Measurements from ENCODE around the gene CBLB.

Gene CBLB

GRCh38 chr3:105845488-105845887 is 23.3 kb downstream of the CBLB start:
- DNase-seq = no peak

GRCh38 chr3:105844704-105845103 is 24.1 kb downstream of the CBLB start:
- no peak for DNase-seq

- no peak for DNase-seq
Observed at GRCh38 chr3:105843994-105844393, 24.8 kb downstream of the CBLB start.

GRCh38 chr3:105842943-105843342 is 25.9 kb downstream of the CBLB start:
- no peak for DNase-seq

- DNase-seq = no peak
Observed at GRCh38 chr3:105842449-105842848, 26.4 kb downstream of the CBLB start.

GRCh38 chr3:105837947-105838346 is 30.9 kb downstream of the CBLB start:
- no peak for DNase-seq

- DNase-seq = no peak
Observed at GRCh38 chr3:105837143-105837740, 31.6 kb downstream of the CBLB start.

- DNase-seq = no peak
Observed at GRCh38 chr3:105836533-105836932, 32.3 kb downstream of the CBLB start.

GRCh38 chr3:105835606-105836005 is 33.2 kb downstream of the CBLB start:
- no peak for DNase-seq

- no peak for DNase-seq
Observed at GRCh38 chr3:105834768-105835167, 34.0 kb downstream of the CBLB start.

- no peak for DNase-seq
Observed at GRCh38 chr3:105832644-105833043, 36.2 kb downstream of the CBLB start.

GRCh38 chr3:105830836-105831235 is 38.0 kb downstream of the CBLB start:
- DNase-seq = no peak

- DNase-seq = no peak
Observed at GRCh38 chr3:105829871-105830622, 38.8 kb downstream of the CBLB start.

GRCh38 chr3:105829229-105829628 is 39.6 kb downstream of the CBLB start:
- DNase-seq = no peak

- no peak for DNase-seq
Observed at GRCh38 chr3:105828703-105829102, 40.1 kb downstream of the CBLB start.

- no peak for DNase-seq
Observed at GRCh38 chr3:105827959-105828358, 40.9 kb downstream of the CBLB start.

- DNase-seq = no peak
Observed at GRCh38 chr3:105826778-105827634, 41.8 kb downstream of the CBLB start.

- DNase-seq = no peak
Observed at GRCh38 chr3:105824129-105824528, 44.7 kb downstream of the CBLB start.

GRCh38 chr3:105823149-105823867 is 45.5 kb downstream of the CBLB start:
- DNase-seq = no peak

GRCh38 chr3:105822171-105823123 is 46.4 kb downstream of the CBLB start:
- DNase-seq = no peak

GRCh38 chr3:105821433-105821832 is 47.4 kb downstream of the CBLB start:
- DNase-seq = no peak

- DNase-seq = no peak
Observed at GRCh38 chr3:105816833-105817232, 52.0 kb downstream of the CBLB start.
